G401.6 (cell line): Measurements from ENCODE around the gene LCMT1.
"Not testable (repeated sequence)": the region's sequence is repeated elsewhere in the genome, so short reads cannot be mapped to it uniquely, and the experiment has no call there.

Experiments used
- FAIRE-seq: peaks from 2 replicates; lab custom pipeline; 2012; peaks lifted over from hg19 to GRCh38; lab: Jason Lieb, UNC

Gene LCMT1

GRCh38 chr16:25111403-25112166, at the start of gene LCMT1:
Gene LCMT1 (plus strand): TSS chr16:25111742. CDS start chr16:25111884, 142 bp downstream.
- peak; percentile 98 for FAIRE-seq

- FAIRE-seq, result no peak
Observed at GRCh38 chr16:25063102-25063501, 48.4 kb upstream of the LCMT1 start.

- FAIRE-seq, result no peak
Observed at GRCh38 chr16:25063865-25064264, 47.7 kb upstream of the LCMT1 start.

GRCh38 chr16:25064281-25064680, 47.3 kb upstream of the LCMT1 start:
- FAIRE-seq, result not testable (repeated sequence)

- no peak for FAIRE-seq
Observed at GRCh38 chr16:25064937-25065336, 46.6 kb upstream of the LCMT1 start.

- FAIRE-seq, result no peak
Observed at GRCh38 chr16:25065899-25066298, 45.6 kb upstream of the LCMT1 start.

GRCh38 chr16:25066426-25066746, 45.2 kb upstream of the LCMT1 start:
- no peak for FAIRE-seq

GRCh38 chr16:25066747-25067631, 44.6 kb upstream of the LCMT1 start:
- FAIRE-seq, result no peak

GRCh38 chr16:25073854-25074253, 37.7 kb upstream of the LCMT1 start:
- FAIRE-seq, result no peak

GRCh38 chr16:25078386-25078978, 33.1 kb upstream of the LCMT1 start:
- FAIRE-seq, result no peak

GRCh38 chr16:25079637-25080378, 31.7 kb upstream of the LCMT1 start:
- FAIRE-seq, result no peak

GRCh38 chr16:25080420-25081131, 31.0 kb upstream of the LCMT1 start:
- no peak for FAIRE-seq

- FAIRE-seq, result no peak
Observed at GRCh38 chr16:25081702-25082101, 29.8 kb upstream of the LCMT1 start.

- FAIRE-seq, result no peak
Observed at GRCh38 chr16:25083065-25083464, 28.5 kb upstream of the LCMT1 start.

GRCh38 chr16:25083701-25084100, 27.8 kb upstream of the LCMT1 start:
- FAIRE-seq, result no peak

- no peak for FAIRE-seq
Observed at GRCh38 chr16:25084797-25085196, 26.7 kb upstream of the LCMT1 start.

- no peak for FAIRE-seq
Observed at GRCh38 chr16:25087761-25088160, 23.8 kb upstream of the LCMT1 start.

- FAIRE-seq, result no peak
Observed at GRCh38 chr16:25089351-25089750, 22.2 kb upstream of the LCMT1 start.

GRCh38 chr16:25092441-25092840, 19.1 kb upstream of the LCMT1 start:
- FAIRE-seq, result no peak

GRCh38 chr16:25093208-25094061, 18.1 kb upstream of the LCMT1 start:
- FAIRE-seq, result no peak

GRCh38 chr16:25094596-25094995, 16.9 kb upstream of the LCMT1 start:
- FAIRE-seq, result no peak
